CD8-positive, alpha-beta memory T cell (primary cell): ENCODE results near the gene NR2C2. TPM values are rescaled to one million over a fixed set of nuclear protein-coding genes. Genes with fewer than 3 reads are reported as not detected.
A peak's percentile ranks its signal among the peaks of the same experiment; 100 is the strongest.

ENCODE experiments used
- CTCF ChIA-PET: fragments of 350-600 bp; sonication (Branson Sonifier 250); formaldehyde crosslinking; loops from one replicate; lab custom pipeline; 2021; ENCODE audit warnings: antibody characterized with exemption; lab: Charles Lee
- POLR2A ChIA-PET: fragments of 350-600 bp; sonication (Branson Sonifier 250); formaldehyde crosslinking; loops from one replicate; lab custom pipeline; 2021; ENCODE audit warnings: antibody characterized with exemption; lab: Charles Lee
- DNase-seq, 5 donors: peaks; one replicate each; pipeline versions ENCODE4 v3.0.0 to v3.0.0-alpha.2; 2020 to 2022; ENCODE audit warnings: mixed read lengths in 1 of 5
- H3K27ac ChIP-seq: one replicate; pipeline ENCODE4 v1.7.0; 2013; ENCODE audit warnings: low read depth, mild to moderate bottlenecking, low read length, moderate library complexity
- H3K27me3 ChIP-seq: 2 replicates; pipeline ENCODE4 v1.7.0; 2013; ENCODE audit warnings: low read length, mild to moderate bottlenecking; ENCODE audit not compliant: insufficient read depth, poor library complexity, severe bottlenecking
- H3K36me3 ChIP-seq: 2 replicates; pipeline ENCODE4 v1.7.0; 2013; ENCODE audit warnings: mild to moderate bottlenecking, low read length, moderate library complexity; ENCODE audit not compliant: insufficient read depth
- H3K4me1 ChIP-seq: 2 replicates; pipeline ENCODE4 v1.7.0; 2013; ENCODE audit warnings: mild to moderate bottlenecking, low read length, moderate library complexity; ENCODE audit not compliant: insufficient read depth
- H3K4me3 ChIP-seq: 2 replicates; pipeline ENCODE4 v1.7.0; 2013; ENCODE audit warnings: mild to moderate bottlenecking, low read length
- H3K9me3 ChIP-seq: 2 replicates; pipeline ENCODE4 v1.7.0; 2013; ENCODE audit warnings: mild to moderate bottlenecking, low read length
- H3K27ac Mint-ChIP-seq, 8 donors: one replicate each; pipeline ENCODE4 v1.8.0; 2020 to 2021; ENCODE audit warnings: mixed read lengths in 8 of 8, mild to moderate bottlenecking in 6 of 8, inconsistent platforms in 3 of 8, moderate library complexity in 3 of 8
- H3K27me3 Mint-ChIP-seq, 2 donors: one replicate each; pipeline ENCODE4 v1.8.0; 2020 to 2021; ENCODE audit warnings: mixed read lengths in 2 of 2, mild to moderate bottlenecking in 1 of 2, moderate library complexity in 1 of 2
- H3K36me3 Mint-ChIP-seq, 3 donors: one replicate each; pipeline ENCODE4 v1.8.0; 2020 to 2021; ENCODE audit warnings: mixed read lengths in 3 of 3, inconsistent platforms in 1 of 3, mild to moderate bottlenecking in 1 of 3
- H3K4me1 Mint-ChIP-seq, 3 donors: one replicate each; pipeline ENCODE4 v1.8.0; 2020 to 2021; ENCODE audit warnings: mixed read lengths in 3 of 3, inconsistent platforms in 1 of 3, mild to moderate bottlenecking in 1 of 3
- H3K4me3 Mint-ChIP-seq, 7 donors: one replicate each; pipeline ENCODE4 v1.8.0; 2020 to 2021; ENCODE audit warnings: mixed read lengths in 7 of 7, mild to moderate bottlenecking in 6 of 7, moderate library complexity in 4 of 7, inconsistent platforms in 2 of 7
- H3K9me3 Mint-ChIP-seq, 5 donors: one replicate each; pipeline ENCODE4 v1.8.0; 2020 to 2022; ENCODE audit warnings: mixed read lengths in 5 of 5, mild to moderate bottlenecking in 3 of 5, moderate library complexity in 2 of 5, inconsistent platforms in 1 of 5
- polyA plus RNA-seq: library from polyadenylated mRNA; unstranded; fragments of 300-500 nt; fragmentation: Illumina TruSeq; gene quantifications from one replicate; pipeline ENCODE4 v1.2.3, GENCODE V29; 2021
- total RNA-seq, 2 experiments: library from RNA; stranded (reverse); gene quantifications; one replicate each; pipeline ENCODE4 v1.2.3, GENCODE V29; 2021

NR2C2 gene
- total and polyA plus RNA-seq, 3 experiments from 2014 or later, result 14.5 to 47.1 (median 46.7) TPM

DNA sequence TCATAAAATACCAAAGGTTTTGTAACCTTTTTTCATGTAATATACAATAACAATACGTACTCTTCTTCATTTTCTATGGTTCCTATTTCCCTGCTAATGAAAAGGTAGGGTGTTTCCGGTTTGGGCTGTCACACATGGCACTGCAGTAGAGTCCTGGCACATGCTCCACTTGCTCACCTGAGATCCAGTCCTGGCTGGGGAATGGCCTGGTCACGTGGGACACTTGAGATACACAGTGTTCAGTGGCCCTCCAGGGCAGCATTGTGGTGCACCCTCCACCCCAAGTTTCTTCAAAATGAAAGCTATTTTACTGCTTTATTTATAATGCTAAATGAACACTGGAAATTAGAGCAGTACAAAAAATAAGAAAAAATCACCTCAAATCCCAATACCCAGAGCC lies 94.6 kb downstream of the NR2C2 start:
- ChIA-PET CTCF (no interaction called here), POLR2A (no interaction called here)
- Histone ChIP-seq H3K27me3 (no peaks in the 10 kb centered on the region), H3K4me3 (no peak overlapping the region), H3K4me1 (peaks cover 7% of the 10 kb centered on the region), H3K9me3 (no peaks in the 10 kb centered on the region), H3K36me3 (peaks cover 54% of the 10 kb centered on the region), H3K27ac (no peak overlapping the region)
- H3K27ac Mint-ChIP-seq, result peak overlapping the region in 4 of 8 donors; percentile 8 to 73 (median 40)
- no peak overlapping the region for H3K4me3 Mint-ChIP-seq
- DNase-seq, result no peak
- H3K36me3 Mint-ChIP-seq, result peaks cover 0 to 96% (median 31%) of the 10 kb centered on the region in 3 donors
- no peaks in the 10 kb centered on the region for H3K4me1 Mint-ChIP-seq
- H3K27me3 Mint-ChIP-seq, result no peaks in the 10 kb centered on the region
- no peaks in the 10 kb centered on the region for H3K9me3 Mint-ChIP-seq

DNA sequence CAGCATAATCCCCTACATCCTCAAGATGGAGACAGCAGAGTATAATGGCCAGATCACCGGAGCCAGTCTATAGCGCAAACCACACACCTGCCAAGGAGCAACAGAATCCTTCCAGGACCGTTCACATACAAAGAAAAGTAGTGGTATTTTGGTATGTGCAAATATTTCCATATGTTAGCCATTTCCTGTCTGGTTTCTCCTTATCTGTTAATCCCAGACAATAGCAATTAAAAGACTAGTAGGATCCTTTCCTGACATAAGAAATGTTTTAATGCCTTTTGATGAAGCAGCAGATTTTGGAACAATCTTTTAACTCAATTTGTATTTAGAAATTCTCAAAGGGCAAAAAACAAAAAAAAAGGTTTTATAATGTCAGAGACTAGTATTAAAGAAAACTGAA lies 95.6 kb downstream of the NR2C2 start:
- peaks cover 0 to 94% (median 33%) of the 10 kb centered on the region in 3 donors for H3K36me3 Mint-ChIP-seq
- POLR2A ChIA-PET, result no interaction called here

DNA sequence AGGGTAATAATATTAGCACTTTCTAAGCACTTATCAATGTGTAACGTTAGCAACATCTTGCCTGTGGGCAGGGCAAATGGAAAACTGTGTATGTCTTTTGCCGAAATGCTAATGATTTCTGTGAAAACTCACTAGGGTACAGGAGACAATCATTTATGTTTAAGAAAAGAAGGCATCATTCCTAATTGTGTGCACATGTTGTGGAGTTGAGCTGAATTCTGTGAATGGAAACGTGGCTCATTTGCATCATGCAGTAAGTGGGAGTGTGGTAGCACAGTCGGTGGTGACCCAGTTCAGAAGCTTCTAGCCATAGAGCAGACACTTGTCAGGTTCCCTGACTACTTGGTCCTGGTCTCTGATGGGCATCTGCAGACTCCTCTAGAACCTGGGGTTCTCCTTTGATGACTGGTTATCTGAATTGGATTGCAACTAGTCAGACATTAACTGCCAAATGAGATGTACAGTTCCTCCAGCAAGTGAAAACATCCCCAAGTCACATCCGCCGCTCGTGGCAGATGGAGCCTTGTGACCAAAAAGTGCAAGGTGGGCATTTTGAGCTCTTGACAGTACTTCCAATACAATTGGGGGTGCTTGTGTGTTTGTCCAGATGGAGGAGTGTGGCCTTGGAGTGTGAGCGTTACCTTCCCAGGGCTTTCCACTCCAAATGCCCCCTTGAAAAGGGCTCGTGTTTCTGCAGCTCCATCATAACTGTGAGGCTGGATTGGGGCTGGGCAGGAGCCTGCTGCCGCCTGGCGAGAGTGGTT lies 96.2 kb downstream of the NR2C2 start:
- no peaks in the 10 kb centered on the region for H3K27me3 Mint-ChIP-seq
- CTCF ChIA-PET, result no interaction called here
- H3K27ac Mint-ChIP-seq, result peak overlapping the region in 3 of 8 donors; percentile 31 to 47 (median 35)
- H3K9me3 Mint-ChIP-seq, result no peaks in the 10 kb centered on the region
- Histone ChIP-seq H3K27me3 (no peaks in the 10 kb centered on the region), H3K4me3 (no peak overlapping the region), H3K4me1 (peaks cover 7% of the 10 kb centered on the region), H3K9me3 (no peaks in the 10 kb centered on the region), H3K27ac (no peak overlapping the region), H3K36me3 (peaks cover 52% of the 10 kb centered on the region)
- peaks cover 0 to 94% (median 30%) of the 10 kb centered on the region in 3 donors for H3K36me3 Mint-ChIP-seq
- no peak overlapping the region for H3K4me3 Mint-ChIP-seq
- no peak for DNase-seq
- no peaks in the 10 kb centered on the region for H3K4me1 Mint-ChIP-seq
- POLR2A ChIA-PET, result no interaction called here

More for the DNA sequence above, 95.6 kb downstream of the NR2C2 start:
- no peak for DNase-seq
- no peaks in the 10 kb centered on the region for H3K27me3 Mint-ChIP-seq
- peak overlapping the region in 4 of 8 donors; percentile 31 to 68 (median 64) for H3K27ac Mint-ChIP-seq
- CTCF ChIA-PET, result no interaction called here
- no peaks in the 10 kb centered on the region for H3K9me3 Mint-ChIP-seq
- Histone ChIP-seq H3K4me1 (peaks cover 7% of the 10 kb centered on the region), H3K27ac (no peak overlapping the region), H3K36me3 (peaks cover 56% of the 10 kb centered on the region), H3K4me3 (no peak overlapping the region), H3K9me3 (no peaks in the 10 kb centered on the region), H3K27me3 (no peaks in the 10 kb centered on the region)
- no peak overlapping the region for H3K4me3 Mint-ChIP-seq
- no peaks in the 10 kb centered on the region for H3K4me1 Mint-ChIP-seq

DNA sequence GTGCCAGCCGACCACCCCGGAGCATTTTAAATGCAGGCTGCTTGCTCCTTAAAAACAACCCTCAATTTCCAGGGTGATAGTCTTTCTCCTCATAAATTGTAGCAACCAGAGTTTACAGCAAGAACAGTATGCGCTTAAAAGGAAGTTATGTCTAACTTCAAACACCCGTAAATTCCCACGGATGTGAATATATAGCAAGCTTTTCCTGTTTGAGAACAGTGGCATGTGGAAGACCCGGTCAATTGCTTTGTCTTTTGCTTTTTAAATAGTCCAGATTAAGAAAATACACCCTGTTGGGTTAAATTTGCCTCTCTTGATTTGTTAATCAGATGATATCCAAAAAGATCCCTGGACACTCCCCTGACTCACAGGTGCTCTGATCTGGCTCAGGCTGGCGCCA lies 96.9 kb downstream of the NR2C2 start:
- ChIA-PET POLR2A (no interaction called here), CTCF (no interaction called here)
- H3K4me1 ChIP-seq, result peaks cover 7% of the 10 kb centered on the region
- no peak overlapping the region for H3K4me3 ChIP-seq
- peaks cover 53% of the 10 kb centered on the region for H3K36me3 ChIP-seq
- DNase-seq, result no peak
- Mint-ChIP-seq H3K27ac (peak overlapping the region in 3 of 8 donors; percentile 26 to 80 (median 79)), H3K9me3 (no peaks in the 10 kb centered on the region), H3K4me1 (no peaks in the 10 kb centered on the region), H3K27me3 (no peaks in the 10 kb centered on the region), H3K36me3 (peaks cover 0 to 94% (median 28%) of the 10 kb centered on the region in 3 donors), H3K4me3 (peak overlapping the region in 1 of 7 donors; percentile 40)
- no peaks in the 10 kb centered on the region for H3K27me3 ChIP-seq
- no peak overlapping the region for H3K27ac ChIP-seq
- no peaks in the 10 kb centered on the region for H3K9me3 ChIP-seq

DNA sequence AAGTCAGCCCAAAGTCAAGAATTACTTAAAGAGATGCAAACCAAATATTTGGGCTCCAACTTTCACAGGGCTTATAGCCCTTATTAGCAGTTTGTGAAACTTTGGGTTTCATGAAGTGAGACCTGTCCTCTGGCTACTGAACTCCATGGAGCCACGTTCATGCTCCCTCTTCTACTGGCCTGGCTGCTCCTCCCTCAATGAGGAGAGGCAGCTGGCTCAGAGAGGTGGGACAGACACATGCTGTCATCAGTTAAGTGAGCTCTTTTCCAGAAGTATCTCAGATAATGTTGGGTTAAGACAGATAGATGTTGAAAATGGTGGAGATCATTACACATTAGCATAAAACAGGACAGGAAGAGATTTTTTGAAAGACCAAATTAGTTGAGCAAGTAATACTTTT lies 98.3 kb downstream of the NR2C2 start:
- H3K36me3 Mint-ChIP-seq, result peaks cover 0 to 97% (median 31%) of the 10 kb centered on the region in 3 donors

DNA sequence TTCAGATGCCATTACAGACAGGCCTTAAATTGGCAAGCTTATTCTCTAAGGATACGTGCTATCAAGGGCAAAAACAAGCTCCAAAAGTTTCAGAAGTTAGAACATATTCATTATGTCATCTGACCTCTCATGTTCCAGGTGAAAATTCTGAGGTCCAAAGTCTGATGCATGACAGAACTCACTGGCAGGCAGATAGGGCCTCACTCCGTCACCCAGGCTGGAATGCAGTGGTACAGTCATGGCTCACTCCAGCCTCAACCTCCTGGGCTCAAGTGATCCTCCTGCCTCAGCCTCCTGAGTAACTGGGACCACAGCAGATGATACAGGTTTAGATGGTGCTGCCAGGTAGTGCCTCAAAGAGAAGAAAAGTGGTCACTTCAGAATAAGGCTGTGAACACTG lies 102.2 kb downstream of the NR2C2 start:
- Histone ChIP-seq H3K9me3 (no peaks in the 10 kb centered on the region), H3K27ac (no peak overlapping the region), H3K36me3 (peaks cover 36% of the 10 kb centered on the region), H3K4me3 (no peak overlapping the region), H3K27me3 (no peaks in the 10 kb centered on the region), H3K4me1 (peaks cover under 1% of the 10 kb centered on the region)
- Mint-ChIP-seq H3K36me3 (peaks cover 0 to 84% (median 17%) of the 10 kb centered on the region in 3 donors), H3K9me3 (no peaks in the 10 kb centered on the region), H3K4me1 (peaks cover 11 to 25% (median 24%) of the 10 kb centered on the region in 3 donors), H3K27me3 (peaks cover 0 to 3% of the 10 kb centered on the region in 2 donors), H3K27ac (peak overlapping the region in 2 of 8 donors; percentile 4 to 37), H3K4me3 (no peak overlapping the region)
- POLR2A ChIA-PET, result no interaction called here
- CTCF ChIA-PET, result interaction anchor here (1.1 to 2.8 kb wide), 3 partner anchors 13 to 124 kb away, joined by 3 to 6 read pairs (median 6); partner anchors contain the start of gene MRPS25
- DNase-seq, result no peak

More for the DNA sequence above, 98.3 kb downstream of the NR2C2 start:
- Mint-ChIP-seq H3K27ac (peak overlapping the region in 3 of 8 donors; percentile 8 to 75 (median 19)), H3K9me3 (no peaks in the 10 kb centered on the region), H3K4me3 (no peak overlapping the region), H3K4me1 (peaks cover 0 to 5% (median 0%) of the 10 kb centered on the region in 3 donors), H3K27me3 (no peaks in the 10 kb centered on the region)
- Histone ChIP-seq H3K36me3 (peaks cover 56% of the 10 kb centered on the region), H3K27me3 (no peaks in the 10 kb centered on the region), H3K9me3 (no peaks in the 10 kb centered on the region), H3K4me3 (no peak overlapping the region), H3K4me1 (peaks cover 7% of the 10 kb centered on the region), H3K27ac (no peak overlapping the region)
- POLR2A ChIA-PET, result no interaction called here
- CTCF ChIA-PET, result interaction anchor here (0.6 kb wide), 1 partner anchor 577 kb away, joined by 3 read pairs; no protein-coding TSS in a partner anchor
- no peak for DNase-seq

DNA sequence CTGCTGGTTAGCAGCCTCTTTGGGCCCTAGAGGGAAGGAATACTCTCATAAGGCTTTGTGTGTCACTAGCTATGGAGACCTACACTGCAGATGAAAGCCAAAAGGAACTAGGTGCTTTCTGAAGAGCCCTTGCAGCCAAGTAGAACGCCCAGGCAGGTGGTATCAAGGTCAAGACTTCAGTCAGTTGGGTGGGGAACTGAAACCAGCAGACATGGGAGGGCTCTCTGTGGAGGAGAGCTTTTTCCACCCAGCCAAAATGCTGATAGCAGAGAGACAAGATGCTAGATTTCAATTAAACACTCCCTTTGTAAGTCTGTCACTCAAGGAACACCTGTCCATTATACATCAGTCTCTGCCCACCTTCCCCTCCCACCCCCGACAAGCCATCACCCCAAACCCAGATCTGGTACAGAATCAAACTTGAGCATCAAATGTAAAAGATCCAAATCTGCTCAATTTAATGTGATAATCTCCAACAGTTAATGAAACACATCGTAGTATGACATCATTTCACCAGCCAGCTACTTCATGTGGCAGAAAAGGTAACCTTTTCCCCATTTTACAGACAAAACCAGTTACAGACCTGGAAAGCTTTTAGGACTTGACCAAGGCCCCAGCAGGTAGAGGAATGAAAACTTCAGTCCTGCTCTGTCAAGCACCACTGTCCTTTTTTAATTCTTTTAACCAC lies 103.2 kb downstream of the NR2C2 start:
- H3K9me3 Mint-ChIP-seq, result no peaks in the 10 kb centered on the region
- Histone ChIP-seq H3K9me3 (no peaks in the 10 kb centered on the region), H3K36me3 (peaks cover 33% of the 10 kb centered on the region), H3K4me1 (peaks cover 6% of the 10 kb centered on the region), H3K27ac (no peak overlapping the region), H3K4me3 (no peak overlapping the region), H3K27me3 (no peaks in the 10 kb centered on the region)
- H3K36me3 Mint-ChIP-seq, result peaks cover 5 to 81% (median 15%) of the 10 kb centered on the region in 3 donors
- ChIA-PET CTCF (interaction anchor here (1.1 to 2.8 kb wide), 5 partner anchors 10 to 125 kb away, joined by 3 to 11 read pairs (median 4); partner anchors contain the start of gene MRPS25), POLR2A (interaction anchor here (0.7 kb wide), 1 partner anchor 15 kb away, joined by 3 read pairs; the partner anchor contains the start of gene MRPS25)
- H3K4me1 Mint-ChIP-seq, result peaks cover 21 to 35% (median 33%) of the 10 kb centered on the region in 3 donors
- H3K4me3 Mint-ChIP-seq, result peak overlapping the region in 1 of 7 donors; percentile 9
- H3K27me3 Mint-ChIP-seq, result peaks cover 0 to 3% of the 10 kb centered on the region in 2 donors
- peak overlapping the region; percentile 1 to 73 (median 52) for H3K27ac Mint-ChIP-seq
- DNase-seq, result no peak
